Measurements from ENCODE around the gene UNC5A.

The UNC5A gene

GRCh38 chr5:176847726-176848290 lies 37.4 kb downstream of the UNC5A start:
- DNase-seq (ENCODE audit: low spot score), result no peak
- TF ChIP-seq CTCF (IDR thresholded peaks at IDR 0.05; ENCODE audit: extremely low read depth, missing control alignments), result no peak

- no peak for TF ChIP-seq CTCF (IDR thresholded peaks at IDR 0.05; ENCODE audit: extremely low read depth, missing control alignments)
- no peak for DNase-seq (ENCODE audit: low spot score)
Measured at GRCh38 chr5:176848651-176849050, 38.3 kb downstream of the UNC5A start.

- DNase-seq (ENCODE audit: low spot score), result no peak
Measured at GRCh38 chr5:176849611-176850227, 39.4 kb downstream of the UNC5A start.

GRCh38 chr5:176850371-176851245 lies 40.2 kb downstream of the UNC5A start:
- no peak for TF ChIP-seq CTCF (IDR thresholded peaks at IDR 0.05; ENCODE audit: extremely low read depth, missing control alignments)
- DNase-seq (ENCODE audit: low spot score), result no peak

More at GRCh38 chr5:176849611-176850227, 39.4 kb downstream of the UNC5A start:
- no peak for TF ChIP-seq CTCF (IDR thresholded peaks at IDR 0.05; ENCODE audit: extremely low read depth, missing control alignments)

- no peak for TF ChIP-seq CTCF (IDR thresholded peaks at IDR 0.05; ENCODE audit: extremely low read depth, missing control alignments)
Measured at GRCh38 chr5:176851380-176851779, 41.0 kb downstream of the UNC5A start.

GRCh38 chr5:176851871-176852658 lies 41.7 kb downstream of the UNC5A start:
- no peak for TF ChIP-seq CTCF (IDR thresholded peaks at IDR 0.05; ENCODE audit: extremely low read depth, missing control alignments)
- no peak for DNase-seq (ENCODE audit: low spot score)

More at GRCh38 chr5:176851380-176851779, 41.0 kb downstream of the UNC5A start:
- no peak for DNase-seq (ENCODE audit: low spot score)
